Kidney epithelial cell (primary cell): ENCODE data around the gene CCL19. TPM values are rescaled to one million over a fixed set of nuclear protein-coding genes. Genes with fewer than 3 reads are reported as not detected.
"Not testable (repeated sequence)": the region's sequence is repeated elsewhere in the genome, so short reads cannot be mapped to it uniquely, and the experiment has no call there.

Experiments used
- DNase-seq: peaks from one replicate; pipeline ENCODE4 v3.0.0-alpha.2; 2010; ENCODE audit warnings: low read depth
- H3K27me3 ChIP-seq: 2 replicates; pipeline ENCODE4 v1.6.0; 2011; ENCODE audit warnings: low read length; ENCODE audit not compliant: control insufficient read depth, insufficient read depth
- H3K36me3 ChIP-seq: 2 replicates; pipeline ENCODE4 v1.5.1; 2011; ENCODE audit warnings: low read length; ENCODE audit not compliant: control insufficient read depth, insufficient read depth
- H3K4me3 ChIP-seq: 2 replicates; pipeline ENCODE4 v1.5.1; 2011; ENCODE audit warnings: low read depth, mild to moderate bottlenecking, control low read depth, low read length
- CTCF ChIP-seq: IDR thresholded peaks from 2 replicates; pipeline ENCODE4 v1.5.1; 2011; ENCODE audit warnings: mild to moderate bottlenecking, moderate library complexity, low read length, control low read depth, inconsistent platforms; ENCODE audit not compliant: insufficient read depth, poor library complexity, severe bottlenecking
- total RNA-seq: library from RNA; depleted of rRNA; stranded (reverse); fragments of >200 nt; gene quantifications from 2 replicates; pipeline ENCODE4 v1.2.3, GENCODE V29; 2015

Gene CCL19
- not detected in 2 replicates for total RNA-seq

GRCh38 chr9:34690983-34691935, at the start of gene CCL19:
Gene CCL19, minus strand, starts transcription at chr9:34691276. Its CDS starts 137 bp downstream, at chr9:34691139.
- no peaks in the 10 kb centered on the region for H3K36me3 ChIP-seq
- no peak for DNase-seq
- H3K27me3 ChIP-seq: peaks cover 10% of the 10 kb centered on the region
- TF ChIP-seq CTCF: no peak
- H3K4me3 ChIP-seq: no peak within 1 kb of the TSS

- not testable (repeated sequence) for DNase-seq, H3K4me3 ChIP-seq, H3K27me3 ChIP-seq, H3K36me3 ChIP-seq
These were observed 49.1 kb upstream of the CCL19 start for GRCh38 chr9:34740176-34740575.

GRCh38 chr9:34737677-34738260, 46.7 kb upstream of the CCL19 start:
- no peak overlapping the region for H3K4me3 ChIP-seq
- DNase-seq: no peak
- no peaks in the 10 kb centered on the region for H3K36me3 ChIP-seq
- no peak for TF ChIP-seq CTCF
- no peaks in the 10 kb centered on the region for H3K27me3 ChIP-seq

- no peak for TF ChIP-seq CTCF
- no peak overlapping the region for H3K4me3 ChIP-seq
- DNase-seq: no peak
- no peaks in the 10 kb centered on the region for H3K36me3 ChIP-seq
- no peaks in the 10 kb centered on the region for H3K27me3 ChIP-seq
These were observed 43.6 kb upstream of the CCL19 start for GRCh38 chr9:34734720-34735119.

GRCh38 chr9:34732886-34733285, 41.8 kb upstream of the CCL19 start:
- Histone ChIP-seq H3K27me3 (no peaks in the 10 kb centered on the region), H3K4me3 (no peak overlapping the region), H3K36me3 (no peaks in the 10 kb centered on the region)
- TF ChIP-seq CTCF: no peak
- DNase-seq: no peak

- no peak for TF ChIP-seq CTCF
- Histone ChIP-seq H3K27me3 (no peaks in the 10 kb centered on the region), H3K36me3 (no peaks in the 10 kb centered on the region), H3K4me3 (no peak overlapping the region)
- DNase-seq: no peak
These were observed 41.4 kb upstream of the CCL19 start for GRCh38 chr9:34732478-34732877.
